HG03135 (cell line): Measurements from ENCODE around the gene PDE3A.
"Not testable (repeated sequence)": the region's sequence is repeated elsewhere in the genome, so short reads cannot be mapped to it uniquely, and the experiment has no call there.

Experiments
- ATAC-seq: cut with Tn5 transposase; IDR thresholded peaks from one replicate; pipeline ENCODE4 v1.9.1; 2021; ENCODE audit warnings: mild to moderate bottlenecking, moderate library complexity; ENCODE audit not compliant: unreplicated experiment

The PDE3A gene

DNA sequence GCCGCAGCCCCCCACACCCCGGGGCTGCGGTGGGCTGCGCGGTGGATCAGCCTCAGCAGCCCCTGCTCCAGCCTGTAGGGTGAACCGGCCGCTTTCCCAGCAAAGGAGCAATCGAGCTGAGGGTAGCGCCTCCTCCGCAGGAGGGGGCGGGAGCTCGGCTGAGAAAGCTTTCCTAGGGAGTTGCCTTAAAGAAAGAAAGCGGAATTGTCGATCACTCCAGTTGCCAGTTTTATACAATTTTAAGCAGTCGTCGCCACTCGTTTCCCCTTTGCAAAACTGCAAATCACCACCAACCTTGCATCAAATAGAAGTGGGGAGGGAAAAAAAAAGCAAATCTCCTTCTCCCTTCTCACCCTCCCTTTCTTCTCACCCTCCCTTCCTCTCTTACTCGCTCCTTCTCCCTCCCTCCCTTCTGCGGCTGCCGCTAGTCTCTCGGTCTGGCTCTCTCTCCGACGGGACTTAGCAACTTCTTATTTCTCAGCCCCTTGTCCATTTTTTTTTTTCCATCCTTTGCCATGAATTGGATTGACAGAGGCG is at the start of gene PDE3A:
TSS of gene PDE3A (plus strand) at position 424 of the 537 bp plus-strand sequence. CDS start 748 bp downstream, outside the sequence.
- no peak for ATAC-seq

DNA sequence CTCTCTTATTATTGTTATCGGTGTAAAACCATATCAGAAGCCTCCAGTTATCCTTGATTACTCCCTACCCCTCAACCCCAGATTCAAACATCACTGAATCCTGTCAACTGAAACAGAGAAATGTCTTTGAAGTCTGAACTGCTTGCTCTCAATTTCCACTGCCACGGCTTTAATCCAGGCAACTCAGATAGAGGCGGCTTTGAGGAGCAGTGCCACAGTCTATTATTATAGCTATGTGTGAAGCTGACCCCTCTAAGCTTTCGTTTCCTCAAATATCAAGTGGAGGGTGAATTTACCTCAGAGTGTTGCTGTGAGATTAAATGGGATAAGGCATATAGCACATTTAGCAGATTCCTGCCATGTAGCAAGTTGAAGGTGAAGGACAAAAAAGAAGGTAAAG is 49.0 kb upstream of the PDE3A start:
- ATAC-seq: no peak

DNA sequence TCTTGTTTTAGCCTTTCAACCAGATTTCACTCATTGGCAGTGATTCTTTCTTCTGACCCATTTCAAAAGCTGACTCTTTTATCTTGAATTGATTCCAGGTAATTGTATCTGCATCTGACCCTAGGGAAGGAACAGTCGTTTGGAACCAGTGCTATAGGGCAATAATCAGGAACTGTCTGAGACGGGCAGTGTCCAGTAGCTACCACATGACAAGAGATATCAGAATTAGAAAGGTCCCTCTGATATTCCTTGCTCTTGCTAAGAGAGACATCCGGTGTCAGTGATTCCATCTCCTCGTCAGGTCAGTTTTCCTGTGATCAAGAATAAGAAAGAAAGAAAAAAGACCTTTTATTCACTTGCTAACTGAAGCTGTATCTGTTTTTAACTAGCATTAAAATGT is 47.8 kb upstream of the PDE3A start:
- no peak for ATAC-seq

DNA sequence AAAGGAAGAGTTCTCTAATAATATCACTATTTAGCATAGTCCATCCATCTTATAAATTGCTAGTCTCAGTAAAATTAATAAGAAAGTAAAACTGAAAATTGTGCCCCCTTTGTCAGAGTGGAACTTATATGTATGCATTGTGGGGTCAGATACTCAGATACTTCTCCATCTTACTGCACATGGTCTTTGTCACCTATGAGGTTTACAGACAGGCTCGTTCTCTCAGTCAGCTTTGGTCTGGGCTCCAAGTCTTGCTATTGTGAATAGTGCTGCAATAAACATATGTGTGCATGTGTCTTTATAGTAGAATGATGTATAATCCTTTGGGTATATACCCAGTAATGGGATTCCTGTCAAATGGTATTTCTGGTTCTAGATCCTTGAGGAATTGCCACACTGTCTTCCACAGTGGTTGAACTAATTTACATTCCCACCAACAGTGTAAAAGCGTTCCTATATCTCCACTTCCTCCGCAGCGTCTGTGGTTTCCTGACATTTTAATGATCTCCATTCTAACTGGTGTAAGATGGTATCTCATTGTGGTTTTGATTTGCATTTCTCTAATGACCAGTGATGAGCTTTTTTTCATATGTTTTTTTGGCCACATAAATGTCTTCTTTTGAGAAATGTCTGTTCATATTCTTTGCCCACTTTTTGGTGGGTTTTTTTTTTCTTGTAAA is 37.4 kb upstream of the PDE3A start:
- ATAC-seq: not testable (repeated sequence)

DNA sequence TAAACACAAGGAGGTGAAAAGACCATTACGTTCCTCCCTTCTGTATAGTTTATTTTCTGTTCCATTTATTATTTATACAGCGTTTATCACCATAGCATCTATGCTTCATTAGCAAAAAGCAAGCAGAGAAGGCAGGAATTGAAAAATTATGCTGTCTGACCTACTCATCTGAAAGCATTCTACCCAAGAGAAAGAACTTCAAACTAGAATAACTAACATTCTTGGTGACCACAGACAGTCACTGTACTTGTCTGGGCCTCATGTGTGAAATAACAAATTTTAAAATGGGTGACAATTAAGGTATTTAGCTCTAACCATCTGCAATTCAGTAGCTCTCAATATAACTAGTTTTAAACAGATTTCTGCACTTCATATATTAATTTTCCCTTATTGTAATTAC is 29.3 kb upstream of the PDE3A start:
- no peak for ATAC-seq

DNA sequence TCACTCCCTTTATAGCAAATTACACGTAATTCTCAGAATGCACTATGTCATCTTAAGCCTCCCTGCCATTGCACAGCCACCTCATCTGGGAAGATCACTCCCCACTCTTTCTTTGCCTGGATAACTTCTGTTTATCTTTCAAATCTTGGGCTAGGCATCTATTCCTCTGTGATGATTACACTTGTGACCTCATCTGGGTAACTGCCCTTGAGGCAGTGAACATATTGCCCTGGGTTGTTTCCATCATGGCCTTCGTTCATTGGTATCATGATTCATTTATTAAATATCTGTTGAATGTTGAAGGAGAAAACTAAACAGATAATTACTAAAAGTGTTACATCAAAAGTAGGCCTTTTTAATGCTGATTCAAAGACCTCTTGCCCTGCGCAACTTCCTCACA is 26.2 kb upstream of the PDE3A start:
- ATAC-seq: no peak

DNA sequence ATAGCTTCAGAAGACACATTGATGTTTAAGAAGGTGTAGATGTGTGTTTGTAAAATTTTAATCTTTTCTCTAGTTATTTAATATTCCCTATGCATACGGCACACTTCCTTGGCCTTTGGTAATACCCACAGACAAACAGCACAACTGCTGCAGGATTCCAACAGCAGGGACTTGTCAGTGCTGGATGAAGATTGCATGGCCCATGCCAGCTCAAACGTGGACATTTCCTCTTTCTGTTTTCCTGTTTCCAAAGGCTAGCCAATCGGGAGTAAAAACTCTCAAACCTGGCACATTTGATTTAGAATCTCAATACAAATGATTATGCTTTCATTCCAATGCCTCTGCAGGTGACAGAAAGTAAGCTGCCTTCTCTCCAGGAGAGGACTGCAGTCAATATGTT is 22.5 kb upstream of the PDE3A start:
- no peak for ATAC-seq

DNA sequence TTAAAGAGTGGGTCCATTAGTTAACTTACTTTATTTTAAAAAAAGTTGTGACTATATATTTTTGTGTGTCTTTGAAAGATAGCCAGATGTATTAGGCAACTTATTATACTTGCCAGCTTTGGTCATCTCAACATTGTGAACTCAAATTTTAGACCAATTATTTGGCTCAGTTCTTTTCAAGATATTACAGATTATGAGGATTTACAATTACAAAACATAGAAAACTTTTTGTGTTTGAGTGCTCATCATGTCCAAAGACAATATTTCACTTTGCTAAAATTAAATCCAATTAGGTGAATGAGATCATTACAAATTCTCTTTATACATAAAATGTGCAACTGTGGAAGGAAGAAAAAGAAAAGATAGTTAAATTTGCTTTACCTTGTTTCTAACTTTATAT is 18.3 kb upstream of the PDE3A start:
- no peak for ATAC-seq

DNA sequence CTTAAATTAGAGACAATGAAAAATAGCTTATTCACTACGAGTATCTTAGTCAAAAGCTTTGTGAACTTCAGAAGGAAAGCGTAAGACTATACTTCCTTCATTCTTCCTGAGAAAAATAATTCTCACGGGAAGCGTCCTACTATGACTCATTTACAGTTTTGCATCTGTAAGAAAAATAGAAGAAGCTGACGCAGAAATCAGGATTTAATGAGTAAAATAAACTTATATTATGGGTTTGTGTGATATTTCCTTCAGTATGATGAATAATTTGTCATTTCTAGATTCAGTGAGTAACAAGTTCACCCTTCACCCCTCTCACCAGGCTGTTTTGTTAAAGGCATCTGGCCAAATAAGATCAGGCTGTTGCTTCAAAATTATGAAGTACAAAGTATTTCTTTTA is 17.8 kb upstream of the PDE3A start:
- ATAC-seq: no peak

DNA sequence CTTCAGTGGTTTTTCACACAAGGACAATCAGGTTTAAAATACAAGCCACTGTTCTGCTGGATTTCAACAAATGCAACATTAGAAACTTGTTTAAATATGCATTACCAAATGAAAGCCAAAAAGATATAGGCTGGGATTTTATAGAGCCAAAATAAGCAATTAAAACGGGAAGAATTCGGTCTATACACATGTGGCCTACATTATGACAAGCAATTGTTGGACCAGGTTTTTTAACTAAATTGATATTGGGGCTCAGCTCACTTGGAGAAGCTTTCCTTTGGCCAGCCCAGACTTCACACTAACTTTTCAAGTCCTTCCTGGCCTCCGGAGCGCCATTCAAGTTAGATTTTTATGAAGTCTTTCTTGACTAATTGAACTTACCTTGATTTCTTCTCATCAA is 16.9 kb upstream of the PDE3A start:
- ATAC-seq: no peak

DNA sequence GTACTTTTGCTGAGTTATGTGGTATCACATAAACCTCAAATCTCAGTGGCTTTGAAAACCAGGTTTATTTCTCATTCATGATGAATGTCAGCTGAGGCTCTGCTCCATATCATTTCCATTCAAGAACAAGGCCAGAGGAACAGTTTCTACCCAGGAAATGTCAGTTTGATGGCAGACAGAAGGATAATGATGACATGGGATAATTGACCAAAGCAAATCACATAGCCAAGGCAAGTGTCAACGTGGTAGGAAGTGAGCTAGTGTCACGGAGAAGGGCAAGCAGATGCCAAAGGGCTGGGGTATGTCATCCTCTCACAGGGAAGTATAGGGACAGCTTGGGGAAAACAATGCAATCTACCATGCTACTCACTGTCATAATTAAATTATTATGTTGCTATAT is 12.3 kb upstream of the PDE3A start:
- no peak for ATAC-seq

DNA sequence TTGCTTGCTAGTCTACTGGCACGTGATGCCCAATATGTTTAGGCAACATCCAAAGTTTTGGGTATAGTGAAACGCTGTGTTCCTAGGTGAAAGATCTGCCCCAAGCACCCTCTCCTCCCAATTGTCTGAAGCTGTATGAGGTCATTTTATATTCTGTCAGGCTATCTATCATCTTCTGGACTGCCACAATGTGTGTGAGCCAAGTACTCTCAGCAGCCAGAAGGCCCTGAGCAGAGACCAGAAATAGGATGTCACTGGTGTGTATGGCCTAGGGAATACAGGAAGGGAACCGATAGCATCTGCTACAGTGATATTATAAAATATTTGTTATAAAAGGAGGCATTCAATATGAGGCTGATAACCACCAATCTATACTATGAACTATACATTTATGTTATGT is 7.9 kb upstream of the PDE3A start:
- ATAC-seq: no peak

DNA sequence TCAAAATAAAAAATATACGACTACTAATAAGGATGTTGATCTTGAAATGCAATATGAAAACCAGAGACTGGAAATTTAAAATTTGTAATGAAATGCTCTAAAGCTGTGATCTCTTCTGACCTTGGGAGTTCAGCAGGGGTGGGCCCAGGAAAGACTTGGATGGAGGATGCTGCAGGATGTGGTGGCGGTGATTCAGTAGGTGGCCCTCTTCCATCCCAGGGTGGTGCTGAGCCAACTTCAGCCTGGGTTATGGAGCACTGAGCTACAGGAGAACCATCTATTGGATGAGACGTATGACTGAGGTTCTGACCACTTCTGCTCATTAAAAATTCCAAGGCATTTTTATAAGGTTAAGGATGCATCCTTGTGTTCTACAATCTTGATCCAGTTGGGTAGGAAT is 6.9 kb upstream of the PDE3A start:
- no peak for ATAC-seq

DNA sequence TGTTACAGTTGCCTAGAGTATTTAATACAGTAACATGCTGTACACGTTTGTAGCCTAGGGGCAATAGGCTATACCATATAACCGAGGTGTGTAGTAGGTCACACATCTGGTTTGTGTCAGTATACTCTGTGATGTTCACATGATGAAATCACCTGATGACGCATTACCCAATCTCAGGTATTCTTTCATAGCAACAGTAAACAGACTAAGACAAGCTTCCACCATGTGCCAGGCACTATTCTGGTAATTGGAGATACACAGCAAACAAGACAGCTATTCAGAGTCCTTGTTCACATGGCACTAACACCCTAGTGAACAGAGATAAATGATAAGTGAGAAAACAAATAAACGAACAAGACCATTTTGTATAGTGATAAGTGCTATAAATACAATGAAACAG is 3.8 kb upstream of the PDE3A start:
- no peak for ATAC-seq

DNA sequence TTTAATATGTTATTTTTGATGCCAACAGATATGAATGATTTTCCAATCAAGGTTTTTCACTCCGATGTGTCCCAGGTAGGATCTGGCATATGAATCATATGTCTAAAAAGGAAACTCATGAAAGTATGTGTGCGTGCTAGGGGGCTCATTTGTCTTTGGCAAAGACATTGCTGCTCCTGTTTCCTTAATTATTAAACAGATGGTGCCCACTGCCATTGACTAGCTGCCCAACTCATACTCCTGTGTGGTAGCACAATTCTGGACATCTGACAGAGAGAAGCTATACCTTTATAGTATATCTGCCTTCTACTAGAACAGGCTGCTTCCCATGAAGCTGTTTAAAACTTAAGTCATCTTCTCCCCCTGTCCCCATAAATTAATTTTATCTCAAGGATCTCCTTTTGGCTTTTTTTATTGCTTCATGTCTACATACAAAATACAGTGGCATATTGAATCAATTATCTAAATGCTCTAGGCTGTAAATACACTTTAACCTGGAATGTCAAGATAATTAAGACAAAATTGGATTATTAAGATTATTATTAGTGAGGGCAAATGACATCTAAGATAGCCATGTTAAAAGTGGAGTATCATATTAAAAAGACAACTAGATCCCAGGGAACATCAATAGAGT is 1.4 kb upstream of the PDE3A start:
- ATAC-seq: no peak

DNA sequence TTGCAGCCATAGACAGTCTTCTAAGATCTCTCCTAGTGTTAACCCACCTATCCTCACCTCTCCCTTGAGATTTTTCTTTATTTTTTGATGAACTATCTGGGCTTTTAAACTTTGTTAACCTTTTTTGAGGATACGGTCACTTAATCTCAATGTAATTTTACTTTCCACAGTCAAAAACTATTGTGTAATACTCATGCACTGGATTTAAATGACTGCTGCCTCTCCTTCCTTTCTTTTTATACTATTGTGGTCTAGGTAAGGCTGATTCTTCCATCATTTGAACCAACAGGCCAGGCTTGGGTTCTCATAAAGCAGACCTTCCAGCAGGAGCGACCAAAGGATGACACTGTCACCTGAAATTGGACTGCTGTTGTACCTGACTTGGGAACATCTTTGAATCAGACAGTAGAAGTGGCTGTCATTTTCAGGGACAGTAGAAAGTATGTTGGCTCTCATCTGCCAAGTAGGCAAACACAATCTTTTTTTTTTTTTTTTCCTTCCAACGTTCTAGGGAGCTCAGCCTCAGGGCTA is 689 bp upstream of the PDE3A start:
- ATAC-seq: no peak

DNA sequence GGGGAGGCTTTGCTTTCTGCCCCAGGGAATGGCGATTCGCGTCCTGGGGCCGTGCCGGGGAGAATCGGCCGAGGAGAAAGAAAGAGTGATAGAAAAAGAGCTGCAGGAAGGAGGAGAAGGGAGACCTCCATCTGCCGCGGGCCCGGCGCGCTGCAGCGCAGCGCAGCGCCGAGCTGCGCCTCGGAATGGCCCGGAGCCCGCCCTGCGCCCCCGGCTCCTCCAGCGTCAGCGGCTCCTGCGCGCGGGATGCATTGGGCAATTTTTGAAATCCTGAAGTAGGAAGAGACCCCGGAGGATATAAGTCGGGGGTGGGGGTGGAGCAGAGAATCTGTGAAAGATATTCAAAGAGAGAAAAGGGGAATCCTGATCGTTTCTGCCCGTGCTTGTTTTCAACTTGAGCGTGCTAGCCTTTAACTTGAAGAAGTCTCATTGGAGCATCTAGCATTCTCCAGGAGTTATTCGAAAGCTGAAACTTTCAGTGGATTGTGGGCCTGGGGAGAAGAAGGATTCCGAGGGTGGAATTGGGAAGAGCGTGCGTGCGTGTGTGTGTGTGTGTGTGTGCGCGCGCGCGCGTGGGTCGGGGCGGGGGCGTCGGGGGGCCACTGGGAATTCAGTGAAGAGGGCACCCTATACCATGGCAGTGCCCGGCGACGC is 441 bp downstream of the PDE3A start:
- ATAC-seq: no peak

DNA sequence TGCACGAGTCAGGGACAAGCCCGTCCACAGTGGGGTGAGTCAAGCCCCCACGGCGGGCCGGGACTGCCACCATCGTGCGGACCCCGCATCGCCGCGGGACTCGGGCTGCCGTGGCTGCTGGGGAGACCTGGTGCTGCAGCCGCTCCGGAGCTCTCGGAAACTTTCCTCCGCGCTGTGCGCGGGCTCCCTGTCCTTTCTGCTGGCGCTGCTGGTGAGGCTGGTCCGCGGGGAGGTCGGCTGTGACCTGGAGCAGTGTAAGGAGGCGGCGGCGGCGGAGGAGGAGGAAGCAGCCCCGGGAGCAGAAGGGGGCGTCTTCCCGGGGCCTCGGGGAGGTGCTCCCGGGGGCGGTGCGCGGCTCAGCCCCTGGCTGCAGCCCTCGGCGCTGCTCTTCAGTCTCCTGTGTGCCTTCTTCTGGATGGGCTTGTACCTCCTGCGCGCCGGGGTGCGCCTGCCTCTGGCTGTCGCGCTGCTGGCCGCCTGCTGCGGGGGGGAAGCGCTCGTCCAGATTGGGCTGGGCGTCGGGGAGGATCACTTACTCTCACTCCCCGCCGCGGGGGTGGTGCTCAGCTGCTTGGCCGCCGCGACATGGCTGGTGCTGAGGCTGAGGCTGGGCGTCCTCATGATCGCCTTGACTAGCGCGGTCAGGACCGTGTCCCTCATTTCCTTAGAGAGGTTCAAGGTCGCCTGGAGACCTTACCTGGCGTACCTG is 1.1 kb downstream of the PDE3A start:
- no peak for ATAC-seq

DNA sequence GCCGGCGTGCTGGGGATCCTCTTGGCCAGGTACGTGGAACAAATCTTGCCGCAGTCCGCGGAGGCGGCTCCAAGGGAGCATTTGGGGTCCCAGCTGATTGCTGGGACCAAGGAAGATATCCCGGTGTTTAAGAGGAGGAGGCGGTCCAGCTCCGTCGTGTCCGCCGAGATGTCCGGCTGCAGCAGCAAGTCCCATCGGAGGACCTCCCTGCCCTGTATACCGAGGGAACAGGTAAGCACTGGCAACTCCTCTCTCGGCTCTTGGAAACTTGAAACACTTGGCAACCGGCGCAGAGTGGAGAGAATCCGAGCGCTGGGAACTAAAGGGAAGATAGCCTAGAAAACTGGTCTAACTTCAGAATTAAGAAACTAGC is 1.7 kb downstream of the PDE3A start:
- ATAC-seq: no peak

DNA sequence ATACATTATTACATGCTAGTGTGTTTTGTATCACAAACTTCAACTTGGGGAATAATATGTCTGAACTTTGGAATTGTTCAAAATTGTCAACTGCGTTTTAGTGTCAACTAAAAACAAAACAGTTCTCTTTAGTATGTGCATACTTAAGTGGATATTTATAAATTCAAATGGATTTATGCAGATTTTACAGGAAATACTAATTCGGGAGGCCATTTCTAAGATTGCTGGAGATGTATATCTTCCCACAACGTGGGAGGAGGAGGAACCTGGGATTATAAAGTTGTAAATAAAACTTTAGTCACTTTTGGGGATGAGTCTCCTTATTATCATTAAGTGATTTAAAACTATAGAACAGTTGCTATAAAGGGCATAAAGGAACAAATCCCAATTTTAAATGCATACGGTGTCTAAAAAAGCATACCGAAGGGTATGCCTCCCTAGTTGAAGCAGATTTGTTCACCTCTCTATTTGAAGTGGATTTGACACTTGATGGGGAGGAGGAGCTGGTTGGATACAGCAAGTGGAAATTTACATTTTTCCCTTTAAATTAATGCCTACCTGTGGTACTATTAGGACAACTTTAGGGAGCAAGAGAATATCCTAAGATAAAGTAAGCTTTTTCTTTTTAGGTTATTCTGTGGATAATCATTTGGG is 2.7 kb downstream of the PDE3A start:
- no peak for ATAC-seq
